Heart right ventricle (tissue), 16 donors: ENCODE data around the gene CDKL2. TPM values are rescaled to one million over a fixed set of nuclear protein-coding genes. Genes with fewer than 3 reads are reported as not detected.
"Not testable (repeated sequence)": the region's sequence is repeated elsewhere in the genome, so short reads cannot be mapped to it uniquely, and the experiment has no call there.

Experiments
- ATAC-seq, 8 donors: fragments of 200-7000 bp; cut with Tn5 transposase; one replicate each; pipeline ENCODE4 v1.9.1; 2020; ENCODE audit warnings: mild to moderate bottlenecking in 8 of 8, moderate library complexity in 8 of 8, moderate number of reproducible peaks in 1 of 8
- DNase-seq, 2 donors: peaks; one replicate each; pipeline ENCODE4 v3.0.0-alpha.2; 2020
- H3K27ac ChIP-seq, 10 donors: fragments of 200-600 bp; sonication (generic) in 2 of 10; one replicate each; pipeline versions ENCODE4 v1.5.0 to v1.8.0; 2020 to 2022; ENCODE audit warnings: mild to moderate bottlenecking in 3 of 10
- H3K27me3 ChIP-seq, 7 donors: fragments of 200-600 bp; one replicate each; pipeline ENCODE4 v1.8.0; 2021 to 2022; ENCODE audit warnings: mild to moderate bottlenecking in 2 of 7
- H3K36me3 ChIP-seq, 9 donors: fragments of 200-600 bp; sonication (generic) in 1 of 9; one replicate each; pipeline versions ENCODE4 v1.5.0 to v1.8.0; 2020 to 2022; ENCODE audit warnings: mild to moderate bottlenecking in 2 of 9
- H3K4me1 ChIP-seq, 9 donors: fragments of 200-600 bp; sonication (generic) in 1 of 9; one replicate each; pipeline versions ENCODE4 v1.5.0 to v1.8.0; 2020 to 2022; ENCODE audit warnings: mild to moderate bottlenecking in 4 of 9
- H3K4me3 ChIP-seq, 10 donors: fragments of 200-600 bp; sonication (generic) in 2 of 10; one replicate each; pipeline versions ENCODE4 v1.5.0 to v1.8.0; 2020 to 2022; ENCODE audit warnings: mild to moderate bottlenecking in 7 of 10, moderate library complexity in 2 of 10
- H3K9me3 ChIP-seq, 11 donors: fragments of 200-600 bp in 10 of 11; sonication (generic) in 2 of 11; one replicate each; pipeline versions ENCODE4 v1.5.0 to v1.8.0; 2013 to 2022; ENCODE audit warnings: mild to moderate bottlenecking in 2 of 11, control low read depth in 1 of 11, moderate library complexity in 1 of 11
- WGBS, 2 donors: extraction: QIAGEN DNeasy Blood & Tissue Kit; methylation state at CpG; one replicate each; pipeline ENCODE4 v1.1.7; 2013; ENCODE audit warnings: inconsistent platforms in 1 of 2; 5-methylcytosine and 5-hydroxymethylcytosine counted together
- intact Hi-C, 10 donors: fragments of 100-400 bp; cut with DNase I; formaldehyde crosslinking; loops; one replicate each; pipeline versions ENCODE4 v1.11.1 to v1.14.2; 2022
- polyA plus RNA-seq, 2 donors: library from polyadenylated mRNA; stranded (reverse); fragments of 200-250 nt; gene quantifications; one replicate each; pipeline ENCODE4 v1.2.3, GENCODE V29; 2013
- total RNA-seq, 10 donors: library from RNA; stranded (reverse); fragmentation: NEBNext Ultra II Directional in 3 of 10; extraction: Animal tissue kit (Norgen Biotek cat#: 25700) in 3 of 10; gene quantifications; one replicate each; pipeline versions ENCODE4 v1.2.1 to v1.2.4, GENCODE V29; 2021 to 2023
- TF ChIP-seq, protein P1 (sequence below), 9 donors: fragments of 200-600 bp; sonication (generic) in 2 of 9; IDR thresholded peaks; one replicate each; pipeline versions ENCODE4 v1.5.0 to v1.8.0; 2021 to 2022; ENCODE audit warnings: antibody characterized with exemption in 9 of 9, mild to moderate bottlenecking in 5 of 9, moderate library complexity in 1 of 9
- donor health status: Arrhythmogenic right ventricular cardiomyopathy.
- donor health status: ischemic (EF 13 %, LVEDD 7.1; RV severe dilation, severe dysfunction).
- donor health status: healthy with polysubstance abuse.
- donor health status: DM: no; HTN: yes; CAD: no.
- donor health status: DM: no; HTN: no; CAD: no.
- donor health status: ischemic (EF 25% LVEDD 6.9; RV normal size, moderate dysfunction).
- donor health status: ischemic (EF 25% LVEDD 5.7; RV mildly dilated, moderate dysfunction).
- donor health status: healthy.
- donor health status: DM: yes; HTN: yes; CAD: no.
- donor health status: Ischemic cardiomyopathy.
- donor health status: ischemic (EF 35%, LVEDD 5.7; RV mildly dilated, moderate dysfunction).
- donor health status: nonischemic (EF 11% LVEDD 7.7; RV severe dilation, severe dysfunction).
- donor health status: DM: yes; HTN: yes; CAD: no.
- donor health status: PGD.
- donor health status: ischemic (EF 29% LVEDD 5.4; RV normal size, mild dysfunction).
- donor health status: nonischemic (EF 23%, LVEDD 6.1; RV moderate dilation, normal function).

CDKL2 gene
- total and polyA plus RNA-seq, 12 donors = 0.01 to 0.56 (median 0.31) TPM; not detected in 2

DNA sequence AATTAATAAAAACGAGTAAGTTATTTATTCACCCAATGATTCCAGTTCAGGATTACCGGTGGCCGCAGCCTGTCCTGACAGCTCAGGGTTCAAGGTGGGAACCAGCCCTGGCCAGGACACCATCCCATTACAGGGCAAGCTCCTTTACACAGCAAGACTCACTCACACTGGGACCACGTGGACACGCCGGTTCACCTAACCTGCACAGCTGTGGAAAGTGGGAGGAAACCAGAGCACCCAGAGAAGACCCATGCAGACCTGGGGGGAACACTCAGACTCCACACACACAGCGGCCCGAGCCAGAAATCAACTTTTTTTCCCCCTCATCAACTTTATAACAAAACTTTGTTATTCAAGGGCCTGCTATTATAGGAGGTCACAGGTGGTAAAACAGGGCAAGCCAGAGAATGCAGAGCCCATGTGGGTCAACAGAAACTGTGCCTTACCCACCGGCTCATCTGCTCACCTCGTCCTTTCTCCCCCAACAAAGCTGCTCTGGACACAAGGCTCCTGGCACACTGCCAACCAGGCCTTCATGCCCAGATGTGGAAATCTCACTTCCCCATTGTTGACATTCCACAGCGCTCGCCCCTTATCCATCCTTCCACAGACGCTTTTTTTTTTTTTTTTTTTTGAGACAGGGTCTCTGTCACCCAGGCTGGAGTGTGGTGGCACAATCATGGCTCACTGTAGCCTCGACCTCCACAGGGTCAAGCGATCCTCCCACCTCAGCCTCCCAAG, 82.5 kb downstream of the CDKL2 start:
- H3K27ac ChIP-seq = no peak overlapping the region
- no peak overlapping the region for H3K4me3 ChIP-seq
- no peaks in the 10 kb centered on the region for H3K9me3 ChIP-seq
- ATAC-seq (peak in 1 of 8 donors; percentile 31), DNase-seq (peak; percentile 12 to 35)
- H3K4me1 ChIP-seq = peaks cover 0 to 5% (median 0%) of the 10 kb centered on the region in 9 donors
- WGBS, 2 donors = 60 to 67% methylated on average over 15 of the region's 15 CpGs
- TF ChIP-seq, protein P1, sequence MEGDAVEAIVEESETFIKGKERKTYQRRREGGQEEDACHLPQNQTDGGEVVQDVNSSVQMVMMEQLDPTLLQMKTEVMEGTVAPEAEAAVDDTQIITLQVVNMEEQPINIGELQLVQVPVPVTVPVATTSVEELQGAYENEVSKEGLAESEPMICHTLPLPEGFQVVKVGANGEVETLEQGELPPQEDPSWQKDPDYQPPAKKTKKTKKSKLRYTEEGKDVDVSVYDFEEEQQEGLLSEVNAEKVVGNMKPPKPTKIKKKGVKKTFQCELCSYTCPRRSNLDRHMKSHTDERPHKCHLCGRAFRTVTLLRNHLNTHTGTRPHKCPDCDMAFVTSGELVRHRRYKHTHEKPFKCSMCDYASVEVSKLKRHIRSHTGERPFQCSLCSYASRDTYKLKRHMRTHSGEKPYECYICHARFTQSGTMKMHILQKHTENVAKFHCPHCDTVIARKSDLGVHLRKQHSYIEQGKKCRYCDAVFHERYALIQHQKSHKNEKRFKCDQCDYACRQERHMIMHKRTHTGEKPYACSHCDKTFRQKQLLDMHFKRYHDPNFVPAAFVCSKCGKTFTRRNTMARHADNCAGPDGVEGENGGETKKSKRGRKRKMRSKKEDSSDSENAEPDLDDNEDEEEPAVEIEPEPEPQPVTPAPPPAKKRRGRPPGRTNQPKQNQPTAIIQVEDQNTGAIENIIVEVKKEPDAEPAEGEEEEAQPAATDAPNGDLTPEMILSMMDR (IDR thresholded peaks at IDR 0.05) = no peak
- peaks cover 0 to 30% (median 4%) of the 10 kb centered on the region in 9 donors for H3K36me3 ChIP-seq
- no peaks in the 10 kb centered on the region for H3K27me3 ChIP-seq
- intact Hi-C loops = no loop called here

DNA sequence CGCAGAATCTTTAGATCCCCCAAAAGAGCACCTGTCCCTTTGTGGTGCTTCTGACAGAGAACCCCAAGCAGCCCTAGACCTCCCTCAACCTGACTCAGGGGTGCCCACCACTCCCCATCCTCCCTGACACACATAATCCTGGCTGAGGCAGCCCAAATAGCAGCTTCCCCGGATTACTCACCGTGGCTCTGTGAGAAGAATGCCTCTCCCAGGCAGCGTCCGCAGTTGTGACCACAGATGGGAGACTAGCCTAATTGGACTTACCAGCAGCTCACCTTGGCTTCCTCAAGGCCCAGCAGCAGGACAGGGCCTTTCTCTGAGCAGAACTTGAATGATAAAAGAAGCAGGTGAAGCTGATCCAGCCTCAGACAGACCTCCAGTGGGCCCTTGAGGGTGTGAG, 84.8 kb downstream of the CDKL2 start:
- TF ChIP-seq, protein P1 (IDR thresholded peaks at IDR 0.05) = no peak

DNA sequence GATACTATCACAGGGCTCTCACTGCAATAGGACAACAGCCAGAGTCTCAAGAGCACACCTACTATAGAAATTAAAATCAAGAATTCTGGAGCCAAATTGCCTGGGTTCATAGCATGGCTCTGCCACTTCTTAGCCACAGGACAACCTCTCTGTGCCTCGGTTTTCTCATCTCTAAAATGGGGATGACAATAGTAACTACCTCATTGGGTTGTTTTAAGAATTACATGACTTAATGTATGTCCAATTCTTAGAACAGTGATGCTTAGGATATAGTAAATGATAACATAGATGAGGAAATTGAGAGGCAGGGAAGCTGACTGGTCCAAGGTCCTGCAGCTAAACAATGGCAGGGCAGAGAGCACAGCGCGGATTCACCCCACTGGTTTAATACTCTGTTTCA, 85.5 kb downstream of the CDKL2 start:
- H3K4me1 ChIP-seq = peaks cover 0 to 5% (median 0%) of the 10 kb centered on the region in 9 donors
- no peaks in the 10 kb centered on the region for H3K27me3 ChIP-seq
- H3K36me3 ChIP-seq = peaks cover 0 to 40% (median 4%) of the 10 kb centered on the region in 9 donors
- no peaks in the 10 kb centered on the region for H3K9me3 ChIP-seq
- ATAC-seq (no peak), DNase-seq (no peak)
- intact Hi-C loops = no loop called here
- TF ChIP-seq, protein P1 (IDR thresholded peaks at IDR 0.05) = no peak
- 94 to 95% methylated on average over 3 of the region's 3 CpGs for WGBS, 2 donors
- H3K4me3 ChIP-seq = no peak overlapping the region
- H3K27ac ChIP-seq = no peak overlapping the region

More for the DNA sequence above, 84.8 kb downstream of the CDKL2 start:
- intact Hi-C loops = no loop called here
- Histone ChIP-seq H3K4me1 (peaks cover 0 to 5% (median 0%) of the 10 kb centered on the region in 9 donors), H3K27ac (no peak overlapping the region), H3K27me3 (no peaks in the 10 kb centered on the region), H3K4me3 (no peak overlapping the region), H3K36me3 (peaks cover 0 to 34% (median 4%) of the 10 kb centered on the region in 9 donors), H3K9me3 (no peaks in the 10 kb centered on the region)
- 92 to 93% methylated on average over 5 of the region's 5 CpGs for WGBS, 2 donors
- ATAC-seq (no peak), DNase-seq (no peak)

DNA sequence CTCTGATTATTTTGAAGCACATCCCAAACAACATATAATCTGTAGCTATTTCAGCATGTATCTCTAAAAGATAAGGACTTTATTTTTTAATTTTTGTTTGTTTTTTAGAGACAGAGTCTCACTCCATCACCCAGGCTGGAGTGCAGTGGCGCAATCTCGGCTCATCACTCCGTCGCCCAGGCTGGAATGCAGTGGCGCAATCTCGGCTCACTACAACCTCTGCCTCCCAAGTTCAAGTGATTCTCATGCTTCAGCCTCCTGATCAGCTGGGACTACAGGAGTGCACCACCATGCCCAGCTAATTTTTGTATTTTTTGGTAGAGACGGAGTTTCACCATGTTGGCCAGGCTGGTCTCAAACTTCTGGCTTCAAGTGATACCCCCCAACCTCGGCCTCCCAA, 86.1 kb downstream of the CDKL2 start:
- H3K27me3 ChIP-seq, H3K9me3 ChIP-seq, intact Hi-C loops, ATAC-seq, H3K27ac ChIP-seq, H3K4me3 ChIP-seq, DNase-seq, H3K4me1 ChIP-seq: not testable (repeated sequence)
- 95% methylated on average over 8 of the region's 8 CpGs for WGBS, 2 donors
- peaks cover 0 to 47% (median 4%) of the 10 kb centered on the region in 9 donors for H3K36me3 ChIP-seq

DNA sequence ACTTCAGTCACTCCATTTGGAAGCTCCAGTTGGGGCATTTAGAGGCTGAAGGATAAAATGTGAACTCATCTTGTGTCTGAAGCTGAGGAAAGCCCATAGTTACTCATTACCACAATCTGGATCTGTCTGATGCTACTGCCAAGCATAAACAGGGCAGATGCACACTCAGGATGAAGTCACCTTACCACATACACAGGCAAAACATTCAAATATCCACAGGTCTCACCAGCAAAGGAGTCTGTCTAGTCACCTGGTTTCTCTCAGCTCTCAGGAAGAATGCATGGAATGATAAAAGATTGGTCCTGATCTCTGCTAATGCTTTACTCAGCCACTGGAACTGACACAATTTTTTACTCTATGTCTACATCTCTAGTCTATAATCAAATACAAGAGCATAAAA, 87.5 kb downstream of the CDKL2 start:
- intact Hi-C loops = no loop called here

DNA sequence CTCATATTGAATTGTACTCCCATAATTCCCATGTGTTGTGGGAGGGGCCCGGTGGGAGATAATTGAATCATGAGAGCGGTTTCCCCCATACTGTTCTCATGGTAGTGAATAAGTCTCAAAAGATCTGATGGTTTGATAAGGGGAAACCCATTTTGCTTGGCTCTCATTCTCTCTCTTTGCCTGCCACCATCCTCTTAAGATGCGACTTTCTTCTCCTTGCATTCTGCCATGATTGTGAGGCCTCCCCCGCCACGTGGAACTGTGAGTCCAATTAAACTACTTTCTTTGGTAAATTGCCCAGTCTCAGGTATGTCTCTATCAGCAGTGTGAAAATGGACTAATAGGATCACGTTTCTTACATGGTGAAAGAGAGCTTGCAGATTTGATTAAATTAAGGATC, 93.0 kb downstream of the CDKL2 start:
- Histone ChIP-seq H3K36me3 (peaks cover 0 to 44% (median 6%) of the 10 kb centered on the region in 9 donors), H3K9me3 (peaks cover 0 to 19% (median 0%) of the 10 kb centered on the region in 11 donors)
- H3K27ac ChIP-seq, H3K4me1 ChIP-seq, H3K4me3 ChIP-seq, ATAC-seq, H3K27me3 ChIP-seq, DNase-seq, intact Hi-C loops: not testable (repeated sequence)
- WGBS, 2 donors = 88 to 94% methylated on average over 6 of the region's 6 CpGs

More for the DNA sequence above, 87.5 kb downstream of the CDKL2 start:
- Histone ChIP-seq H3K27ac (no peak overlapping the region), H3K9me3 (no peaks in the 10 kb centered on the region), H3K36me3 (peaks cover 0 to 60% (median 6%) of the 10 kb centered on the region in 9 donors), H3K4me3 (no peak overlapping the region), H3K27me3 (no peaks in the 10 kb centered on the region), H3K4me1 (peaks cover 0 to 2% (median 0%) of the 10 kb centered on the region in 9 donors)
- ATAC-seq (no peak), DNase-seq (no peak)
- TF ChIP-seq, protein P1 (IDR thresholded peaks at IDR 0.05) = no peak

DNA sequence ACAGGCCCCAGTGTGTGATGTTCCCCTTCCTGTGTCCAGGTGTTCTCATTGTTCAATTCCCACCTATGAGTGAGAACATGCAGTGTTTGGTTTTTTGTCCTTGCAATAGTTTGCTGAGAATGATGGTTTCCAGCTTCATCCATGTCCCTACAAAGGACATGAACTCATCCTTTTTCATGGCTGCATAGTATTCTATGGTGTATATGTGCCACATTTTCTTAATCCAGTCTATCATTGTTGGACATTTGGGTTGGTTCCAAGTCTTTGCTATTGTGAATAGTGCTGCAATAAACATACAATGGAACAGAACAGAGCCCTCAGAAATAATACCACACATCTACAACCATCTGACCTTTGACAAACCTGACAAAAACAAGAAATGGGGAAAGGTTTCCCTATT, 96.4 kb downstream of the CDKL2 start:
- H3K4me3 ChIP-seq, H3K27me3 ChIP-seq, H3K4me1 ChIP-seq, DNase-seq, intact Hi-C loops, ATAC-seq, H3K27ac ChIP-seq: not testable (repeated sequence)
- H3K9me3 ChIP-seq = peaks cover 0 to 26% (median 0%) of the 10 kb centered on the region in 11 donors
- peaks cover 0 to 61% (median 10%) of the 10 kb centered on the region in 9 donors for H3K36me3 ChIP-seq
